Esophagus squamous epithelium (tissue), 4 donors: ENCODE results near the gene VIM.

Experiments used
- CTCF ChIP-seq, 6 experiments: fragments of 450-650 bp in 4 of 6; fragments of 200-600 bp in 2 of 6; sonication (generic) in 2 of 6; IDR thresholded peaks; one replicate each; pipeline ENCODE4 v1.5.1; 2016 to 2019; ENCODE audit warnings: antibody characterized with exemption in 6 of 6, mild to moderate bottlenecking in 4 of 6, moderate library complexity in 4 of 6
- POLR2A ChIP-seq, 4 donors: fragments of 450-650 bp; IDR thresholded peaks; one replicate each; pipeline ENCODE4 v1.6.1; 2017; ENCODE audit warnings: antibody characterized with exemption in 4 of 4, mild to moderate bottlenecking in 4 of 4, moderate library complexity in 3 of 4

- TF ChIP-seq CTCF (IDR thresholded peaks at IDR 0.05), result no peak
- TF ChIP-seq POLR2A (IDR thresholded peaks at IDR 0.05), result no peak
Observed at GRCh38 chr10:17208476-17208875, 19.6 kb upstream of the VIM start.
